ENCODE results near the gene KIF6. TPM values are rescaled to one million over a fixed set of nuclear protein-coding genes. Genes with fewer than 3 reads are reported as not detected.

Gene KIF6
- total RNA-seq, 1 experiment from 2014 or later = not detected

- Histone ChIP-seq H3K9me2 (ENCODE audit: insufficient read depth) (no peaks in the 10 kb centered on the region), H3K36me3 (ENCODE audit: control insufficient read depth in 1 of 2, insufficient read depth in 2 of 2, low read length in 2 of 2) (no peaks in the 10 kb centered on the region), H3K4me2 (ENCODE audit: low read length) (peak overlapping the region; percentile 64), H3K27ac (ENCODE audit: low read depth, low read length) (no peak overlapping the region), H3K27me3 (ENCODE audit: insufficient read depth, low read length) (no peaks in the 10 kb centered on the region), H2AFZ (ENCODE audit: low read depth, low read length, poor library complexity, severe bottlenecking) (peak overlapping the region; percentile 82), H3K79me2 (ENCODE audit: insufficient read depth, low read length) (no peaks in the 10 kb centered on the region), H3K9me3 (ENCODE audit: control insufficient read depth in 1 of 2, insufficient read depth in 1 of 2, low read depth in 1 of 2, low read length in 2 of 2) (no peaks in the 10 kb centered on the region), H3K4me1 (ENCODE audit: control insufficient read depth in 1 of 2, insufficient read depth in 2 of 2, low read length in 2 of 2) (peaks cover 0 to 15% of the 10 kb centered on the region in 2 experiments; a peak in 2 of 4 replicates), H3K9ac (ENCODE audit: low read length) (no peak overlapping the region), H4K20me1 (ENCODE audit: insufficient read depth) (no peaks in the 10 kb centered on the region), H3K4me3 (replicated peaks in 1 of 2; ENCODE audit: low read depth in 1 of 2, low read length in 2 of 2) (no peak overlapping the region)
- RAD21 ChIA-PET (ENCODE audit: low non-redundant PET in 1 of 2, low total read pairs in 2 of 2, uncharacterized antibody in 2 of 2, unreplicated experiment in 2 of 2) = no interaction called here
- ATAC-seq (peak; percentile 95), DNase-seq (ENCODE audit: low read depth, low spot score) (peak; percentile 48)
- BruUV-seq (replicated peaks) = no TSS peak
- intact Hi-C loops (cut with micrococcal nuclease) = loop anchor here (1.0 to 5.0 kb wide), 2 partner anchors 530 to 945 kb away; no protein-coding TSS in a partner anchor
- POLR2A ChIA-PET = no interaction called here
- CTCF ChIA-PET = interaction anchor here (0.8 to 1.6 kb wide), 4 partner anchors 9 to 531 kb away, joined by 3 to 6 read pairs (median 4); no protein-coding TSS in a partner anchor
- TF ChIP-seq SRF (IDR thresholded peaks at IDR 0.05; ENCODE audit: low read depth) (no peak), MAX (IDR thresholded peaks at IDR 0.05) (0 out of 2 replicates have a peak, but pooled peaks have one; percentile 36), RAD21 (IDR thresholded peaks at IDR 0.05; ENCODE audit: low read depth) (peak; percentile 79), ATF3 (IDR thresholded peaks at IDR 0.05) (no peak), CTCF (IDR thresholded peaks at IDR 0.05 in 2 of 3, conservative IDR thresholded peaks at IDR 0.05 in 1 of 3; ENCODE audit: borderline replicate concordance in 1 of 3, insufficient read depth in 1 of 3, low read depth in 2 of 3, low read length in 2 of 3) (peak; percentile 39 to 80 (median 71); a peak in 5 of 6 replicates)
Measured at GRCh38 chr6:39361657-39362486, 363.3 kb downstream of the KIF6 start.
